Lower leg skin (tissue), 4 donors: ENCODE results near the gene NMS. TPM values are rescaled to one million over a fixed set of nuclear protein-coding genes. Genes with fewer than 3 reads are reported as not detected.

Experiments
- DNase-seq, 2 donors: peaks; one replicate each; pipeline ENCODE4 v3.0.0-alpha.2; 2019; ENCODE audit warnings: low spot score in 2 of 2
- H3K4me3 ChIP-seq: fragments of 200-600 bp; sonication (generic); 2 replicates; pipeline ENCODE4 v1.5.1; 2017; ENCODE audit warnings: mild to moderate bottlenecking, low read depth; ENCODE audit not compliant: poor library complexity, severe bottlenecking
- CTCF ChIP-seq, 3 donors: fragments of 450-650 bp; IDR thresholded peaks; one replicate each; pipeline ENCODE4 v1.5.1; 2016; ENCODE audit warnings: antibody characterized with exemption in 3 of 3, mild to moderate bottlenecking in 3 of 3, moderate library complexity in 2 of 3
- POLR2A ChIP-seq, 2 donors: fragments of 450-650 bp; IDR thresholded peaks; one replicate each; pipeline ENCODE4 v1.6.1; 2016 to 2017; ENCODE audit warnings: antibody characterized with exemption in 2 of 2, mild to moderate bottlenecking in 1 of 2, moderate library complexity in 1 of 2
- WGBS, 2 donors: methylation state at CpG; one replicate each; pipeline ENCODE4 v1.1.5; 2018; 5-methylcytosine and 5-hydroxymethylcytosine counted together
- intact Hi-C: fragments of 100-400 bp; cut with DNase I; formaldehyde crosslinking; loops from one replicate; pipeline ENCODE4 v1.15.0; 2023; ENCODE audit warnings: low total_unique reads
- total RNA-seq, 4 donors: library from RNA; depleted of rRNA; stranded (reverse); fragments of >200 nt; gene quantifications; one replicate each; pipeline ENCODE4 v1.1.0, GENCODE V29; 2016

NMS gene
- total RNA-seq, 4 donors from 2014 or later, result not detected

- no peak for DNase-seq
- no peak overlapping the region for H3K4me3 ChIP-seq
- whole genome bisulfite sequencing, 2 donors, result 82 to 84% methylated on average over 2 of the region's 2 CpGs
- no peak for TF ChIP-seq POLR2A (IDR thresholded peaks at IDR 0.05)
- TF ChIP-seq CTCF (IDR thresholded peaks at IDR 0.05), result no peak
- intact Hi-C loops, result no loop called here
Observed at GRCh38 chr2:100520224-100520623, 49.9 kb downstream of the NMS start.

- no peak overlapping the region for H3K4me3 ChIP-seq
- DNase-seq, result no peak
- intact Hi-C loops, result no loop called here
- TF ChIP-seq POLR2A (IDR thresholded peaks at IDR 0.05), result no peak
- WGBS, 2 donors, result 68 to 72% methylated on average over 1 of the region's 1 CpG
Observed at GRCh38 chr2:100522430-100522829, 52.1 kb downstream of the NMS start.

GRCh38 chr2:100524331-100524730 is 54.0 kb downstream of the NMS start:
- intact Hi-C loops, result no loop called here
- H3K4me3 ChIP-seq, result no peak overlapping the region
- no peak for DNase-seq
- TF ChIP-seq POLR2A (IDR thresholded peaks at IDR 0.05) (no peak), CTCF (IDR thresholded peaks at IDR 0.05) (no peak)
- 79 to 84% methylated on average over 2 of the region's 2 CpGs for WGBS, 2 donors

GRCh38 chr2:100526868-100527267 is 56.6 kb downstream of the NMS start:
- no peak for DNase-seq
- TF ChIP-seq CTCF (IDR thresholded peaks at IDR 0.05) (no peak), POLR2A (IDR thresholded peaks at IDR 0.05) (no peak)
- WGBS, 2 donors, result 0 to 74% methylated on average over 1 of the region's 1 CpG
- intact Hi-C loops, result no loop called here
- H3K4me3 ChIP-seq, result no peak overlapping the region

GRCh38 chr2:100527440-100528015 is 57.2 kb downstream of the NMS start:
- no peak for DNase-seq
- TF ChIP-seq POLR2A (IDR thresholded peaks at IDR 0.05) (no peak), CTCF (IDR thresholded peaks at IDR 0.05) (no peak)
- 63 to 69% methylated on average over 7 of the region's 7 CpGs for WGBS, 2 donors
- intact Hi-C loops, result no loop called here
- H3K4me3 ChIP-seq, result no peak overlapping the region

- intact Hi-C loops, result no loop called here
- TF ChIP-seq POLR2A (IDR thresholded peaks at IDR 0.05) (no peak), CTCF (IDR thresholded peaks at IDR 0.05) (no peak)
- 89 to 95% methylated on average over 8 of the region's 8 CpGs for WGBS, 2 donors
- DNase-seq, result no peak
- no peak overlapping the region for H3K4me3 ChIP-seq
Observed at GRCh38 chr2:100529176-100529575, 58.9 kb downstream of the NMS start.
